D721Med (cell line): Measurements from ENCODE around the gene ATP6V0D1.

ENCODE experiments used
- DNase-seq: peaks from one replicate; pipeline ENCODE4 v3.0.0; 2011; ENCODE audit warnings: low spot score; ENCODE audit not compliant: insufficient read length
- FAIRE-seq: peaks from 2 replicates; lab custom pipeline; 2011; peaks lifted over from hg19 to GRCh38; lab: Jason Lieb, UNC
- CTCF ChIP-seq: IDR thresholded peaks from 2 replicates; pipeline ENCODE4 v1.5.1; 2012; ENCODE audit warnings: mild to moderate bottlenecking, control low read depth; ENCODE audit not compliant: insufficient read depth; ENCODE audit errors: missing control alignments

Gene ATP6V0D1

GRCh38 chr16:67397036-67397801 is 83.7 kb downstream of the ATP6V0D1 start:
- TF ChIP-seq CTCF, result no peak
- no peak for FAIRE-seq
- DNase-seq, result no peak

GRCh38 chr16:67396159-67397035 is 84.6 kb downstream of the ATP6V0D1 start:
- DNase-seq, result peak; percentile 55
- no peak for FAIRE-seq
- no peak for TF ChIP-seq CTCF

GRCh38 chr16:67395458-67396158 is 85.3 kb downstream of the ATP6V0D1 start:
- FAIRE-seq, result no peak
- TF ChIP-seq CTCF, result no peak
- DNase-seq, result peak; percentile 31

- TF ChIP-seq CTCF, result no peak
- DNase-seq (no peak), FAIRE-seq (no peak)
Observed at GRCh38 chr16:67395105-67395457, 85.9 kb downstream of the ATP6V0D1 start.

- no peak for FAIRE-seq
- TF ChIP-seq CTCF, result no peak
- no peak for DNase-seq
Observed at GRCh38 chr16:67394155-67395104, 86.5 kb downstream of the ATP6V0D1 start.

GRCh38 chr16:67393788-67394154 is 87.2 kb downstream of the ATP6V0D1 start:
- FAIRE-seq, result no peak

More at GRCh38 chr16:67393788-67394154, 87.2 kb downstream of the ATP6V0D1 start:
- no peak for DNase-seq
- TF ChIP-seq CTCF, result no peak
